GM21528 (cell line): Measurements from ENCODE around the gene ARHGEF3.
"Not testable (repeated sequence)": the region's sequence is repeated elsewhere in the genome, so short reads cannot be mapped to it uniquely, and the experiment has no call there.

Source experiments
- ATAC-seq: cut with Tn5 transposase; IDR thresholded peaks from one replicate; pipeline ENCODE4 v1.9.1; 2021; ENCODE audit warnings: mild to moderate bottlenecking, moderate library complexity; ENCODE audit not compliant: unreplicated experiment, low FRiP score

ARHGEF3 gene

GRCh38 chr3:56748663-56749231 lies 53.0 kb downstream of the ARHGEF3 start:
- ATAC-seq = no peak

- ATAC-seq = no peak
Measured at GRCh38 chr3:56747150-56747549, 54.6 kb downstream of the ARHGEF3 start.

GRCh38 chr3:56744016-56744415 lies 57.7 kb downstream of the ARHGEF3 start:
- no peak for ATAC-seq

GRCh38 chr3:56742887-56743286 lies 58.9 kb downstream of the ARHGEF3 start:
- ATAC-seq = no peak

- ATAC-seq = no peak
Measured at GRCh38 chr3:56739036-56739435, 62.7 kb downstream of the ARHGEF3 start.

- ATAC-seq = no peak
Measured at GRCh38 chr3:56737006-56737405, 64.7 kb downstream of the ARHGEF3 start.

- ATAC-seq = no peak
Measured at GRCh38 chr3:56732109-56732508, 69.6 kb downstream of the ARHGEF3 start.

GRCh38 chr3:56725175-56725574 lies 76.6 kb downstream of the ARHGEF3 start:
- ATAC-seq = peak; percentile 96

GRCh38 chr3:56724676-56725075 lies 77.1 kb downstream of the ARHGEF3 start:
- ATAC-seq = no peak

GRCh38 chr3:56720849-56721248 lies 80.9 kb downstream of the ARHGEF3 start:
- ATAC-seq = no peak

GRCh38 chr3:56718809-56719208 lies 82.9 kb downstream of the ARHGEF3 start:
- ATAC-seq = not testable (repeated sequence)

- ATAC-seq = no peak
Measured at GRCh38 chr3:56711344-56711743, 90.4 kb downstream of the ARHGEF3 start.

GRCh38 chr3:56707412-56707811 lies 94.3 kb downstream of the ARHGEF3 start:
- not testable (repeated sequence) for ATAC-seq

- no peak for ATAC-seq
Measured at GRCh38 chr3:56706629-56707028, 95.1 kb downstream of the ARHGEF3 start.

- no peak for ATAC-seq
Measured at GRCh38 chr3:56704706-56705105, 97.0 kb downstream of the ARHGEF3 start.

- no peak for ATAC-seq
Measured at GRCh38 chr3:56702490-56703315, 99.0 kb downstream of the ARHGEF3 start.

- no peak for ATAC-seq
Measured at GRCh38 chr3:56700151-56700550, 101.6 kb downstream of the ARHGEF3 start.

GRCh38 chr3:56694867-56695683 lies 106.7 kb downstream of the ARHGEF3 start:
- ATAC-seq = no peak

- ATAC-seq = no peak
Measured at GRCh38 chr3:56693750-56694149, 108.0 kb downstream of the ARHGEF3 start.

- ATAC-seq = peak; percentile 76
Measured at GRCh38 chr3:56692520-56693433, 109.0 kb downstream of the ARHGEF3 start.
